AG08396 (cell line): ENCODE results near the gene GRXCR2.

ENCODE experiments used
- DNase-seq: peaks from one replicate; pipeline ENCODE4 v3.0.0; 2012; ENCODE audit warnings: low spot score, mixed read lengths

GRXCR2 gene

DNA sequence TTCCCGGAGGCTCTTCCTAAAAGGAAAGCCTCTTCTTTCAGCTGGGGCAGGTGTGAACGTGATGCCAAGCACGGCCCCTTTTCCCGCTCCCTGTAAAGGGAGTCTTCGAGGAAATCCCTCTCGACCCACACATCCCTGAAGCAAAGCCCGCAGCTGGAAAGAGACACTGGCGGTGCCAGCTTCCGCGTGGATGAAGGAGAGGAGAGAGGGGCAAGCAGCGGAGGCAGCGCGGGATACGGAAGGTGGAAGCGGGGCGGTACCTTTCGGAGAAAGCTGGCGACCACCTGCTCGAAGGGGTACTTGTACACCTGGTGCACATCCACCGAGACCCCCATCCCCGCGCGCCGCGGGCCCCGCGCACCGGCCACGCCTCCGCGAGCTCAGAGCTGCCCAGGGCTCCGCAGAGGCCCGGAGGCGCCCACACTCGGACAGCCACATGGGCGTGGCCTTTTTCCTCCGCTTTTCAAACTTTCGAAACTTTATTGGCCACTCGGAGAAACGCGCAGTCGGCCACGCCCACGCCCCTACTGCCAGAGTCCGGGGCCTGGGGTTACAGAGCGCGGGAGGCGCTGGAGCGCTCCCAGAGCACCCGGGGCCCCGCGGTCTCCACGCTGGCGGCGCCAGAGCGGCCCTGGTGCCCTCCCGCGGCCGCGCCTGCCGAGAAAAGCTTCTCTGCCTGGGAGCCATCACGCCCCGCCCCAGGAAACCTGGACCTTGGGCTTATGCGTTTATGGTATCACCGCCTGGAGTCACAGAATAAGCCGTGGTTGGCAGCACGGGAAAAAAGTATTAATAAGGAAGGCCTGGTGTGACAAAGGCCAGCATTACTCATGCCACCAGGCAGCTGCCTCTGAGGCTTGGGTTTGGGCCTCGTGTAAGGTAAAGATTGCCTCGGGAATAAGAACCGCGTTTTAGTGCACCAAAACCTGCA, 37.6 kb downstream of the GRXCR2 start, which contains the start of gene PRELID2:
Gene PRELID2, minus strand, starts transcription at position 426 of the 931 bp plus-strand sequence. Its CDS starts 91 bp downstream, at position 335.
- peak; percentile 90 for DNase-seq

DNA sequence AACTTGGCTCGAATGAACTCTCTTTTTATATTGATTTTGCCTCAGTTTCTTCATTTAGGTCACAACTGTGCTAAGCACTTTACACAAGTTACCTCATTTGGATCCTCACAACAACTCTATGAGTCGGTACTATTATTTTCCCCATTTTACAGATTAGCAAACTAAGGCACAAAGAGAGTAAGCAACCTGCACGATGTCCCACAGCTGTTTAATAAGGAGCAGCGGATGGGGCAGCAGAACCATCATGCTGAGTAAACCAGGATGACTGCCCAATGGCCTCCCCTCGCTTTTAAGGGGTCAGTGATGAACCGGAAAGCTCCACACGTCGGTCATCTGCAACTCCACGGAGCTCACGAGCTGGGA, 38.3 kb downstream of the GRXCR2 start:
- DNase-seq = peak; percentile 13

DNA sequence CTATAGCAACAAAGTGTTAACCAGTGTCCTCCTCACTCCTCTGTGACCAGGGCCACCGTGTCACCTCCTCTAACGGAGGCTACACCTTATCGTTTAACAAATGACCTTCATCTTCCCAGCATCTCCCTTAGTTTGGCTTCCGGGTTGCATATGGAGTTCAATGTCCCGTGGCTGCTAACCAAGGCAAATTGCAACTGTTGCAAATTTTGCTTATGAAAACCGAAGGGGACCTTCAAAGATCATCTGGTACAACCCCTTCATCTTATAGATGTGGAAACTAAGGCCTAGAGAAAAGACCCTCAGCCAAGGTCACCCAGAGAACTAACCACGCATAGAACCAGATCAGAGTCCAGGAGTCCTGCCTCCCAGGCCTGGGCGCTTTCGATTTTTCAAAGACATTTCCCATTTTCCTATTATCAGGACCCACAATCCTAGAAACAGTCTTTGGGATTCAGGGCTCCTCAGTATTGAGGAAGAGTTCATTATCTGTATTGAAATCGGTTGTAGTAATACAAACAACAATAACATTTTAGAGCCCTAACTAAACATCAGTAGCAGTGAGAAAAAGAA, 39.1 kb downstream of the GRXCR2 start:
- no peak for DNase-seq

DNA sequence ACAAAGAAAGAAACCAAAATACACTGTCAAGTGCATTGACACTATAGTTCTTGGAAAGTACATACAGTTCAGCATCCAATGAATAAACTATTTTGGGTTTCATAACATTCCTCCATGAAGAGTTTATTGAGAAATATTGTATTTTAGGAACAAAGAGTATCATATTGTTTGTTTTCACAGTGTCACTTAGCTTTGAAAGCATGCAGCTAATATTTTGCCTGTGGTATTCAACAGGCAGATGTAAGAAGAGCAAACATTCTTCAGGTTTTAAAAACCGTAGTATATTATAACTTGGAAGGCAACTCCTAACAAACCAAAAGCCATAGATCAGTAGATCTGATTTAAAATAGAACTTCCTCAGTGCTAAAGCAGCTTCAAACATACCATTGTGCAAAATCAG, 42.2 kb downstream of the GRXCR2 start:
- DNase-seq = no peak

DNA sequence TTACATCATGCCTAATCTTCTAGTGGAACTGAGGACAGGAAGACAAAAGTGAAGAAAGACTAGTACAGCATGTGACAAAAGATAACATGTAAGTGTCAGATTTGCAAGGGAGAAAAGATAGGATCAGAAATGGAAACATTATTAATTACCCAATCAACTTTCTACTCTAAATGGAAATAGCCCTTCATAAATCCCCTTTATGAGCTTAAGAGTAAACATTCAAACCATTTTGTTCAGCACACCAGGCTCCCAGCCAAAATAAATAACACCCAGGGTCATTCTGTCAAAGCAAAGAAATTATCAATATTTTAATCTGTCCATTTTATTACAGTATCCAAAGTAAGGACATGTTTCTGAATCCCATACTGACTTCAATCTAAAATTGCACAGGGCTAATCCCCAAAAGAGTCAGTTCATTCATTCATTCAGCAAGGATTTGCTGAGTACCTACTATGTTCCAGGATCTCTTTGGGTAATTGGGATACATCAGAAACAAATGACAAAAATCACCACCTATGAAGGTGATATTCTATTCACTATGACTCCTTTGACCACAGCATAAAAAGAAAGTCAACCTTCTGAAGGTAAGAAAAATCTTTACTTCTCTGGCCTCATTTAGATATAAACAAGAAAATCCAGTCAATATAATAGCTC, 43.0 kb downstream of the GRXCR2 start:
- no peak for DNase-seq

DNA sequence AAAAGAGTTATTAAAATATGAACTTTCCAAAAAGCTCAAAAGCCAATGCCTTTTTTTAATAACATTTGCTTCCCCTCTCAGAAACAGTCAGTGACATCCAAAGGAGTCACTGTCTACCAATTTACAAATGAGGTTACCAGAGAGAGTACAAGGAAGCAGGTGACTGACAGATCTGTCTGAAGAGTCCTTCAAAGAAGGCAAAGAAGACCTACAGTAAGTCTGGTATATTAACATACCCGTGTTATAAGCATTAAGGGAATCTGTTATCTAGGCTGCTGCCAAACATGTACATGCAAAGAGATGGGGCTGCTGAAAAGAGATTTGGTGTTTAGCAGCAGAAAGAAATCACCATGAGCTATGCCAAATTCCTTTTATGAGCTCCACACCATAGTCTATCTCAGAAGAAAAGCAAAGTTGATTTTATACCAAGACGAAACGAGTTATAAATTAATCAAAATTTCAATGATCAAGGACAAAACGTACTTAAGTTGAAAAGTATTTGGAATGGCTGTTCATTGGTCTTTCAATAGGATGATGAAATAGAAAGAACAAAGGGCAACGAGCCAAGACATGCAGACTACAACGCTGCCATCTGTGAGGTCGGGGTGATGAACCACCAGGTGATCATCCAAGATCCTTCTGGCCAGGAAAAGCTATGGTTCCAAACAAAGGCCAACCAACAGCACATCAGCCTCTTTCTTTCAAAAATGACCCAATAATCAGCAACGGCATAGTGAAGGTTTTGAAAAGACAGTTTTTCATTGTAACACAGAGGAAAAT, 45.7 kb downstream of the GRXCR2 start:
- no peak for DNase-seq

DNA sequence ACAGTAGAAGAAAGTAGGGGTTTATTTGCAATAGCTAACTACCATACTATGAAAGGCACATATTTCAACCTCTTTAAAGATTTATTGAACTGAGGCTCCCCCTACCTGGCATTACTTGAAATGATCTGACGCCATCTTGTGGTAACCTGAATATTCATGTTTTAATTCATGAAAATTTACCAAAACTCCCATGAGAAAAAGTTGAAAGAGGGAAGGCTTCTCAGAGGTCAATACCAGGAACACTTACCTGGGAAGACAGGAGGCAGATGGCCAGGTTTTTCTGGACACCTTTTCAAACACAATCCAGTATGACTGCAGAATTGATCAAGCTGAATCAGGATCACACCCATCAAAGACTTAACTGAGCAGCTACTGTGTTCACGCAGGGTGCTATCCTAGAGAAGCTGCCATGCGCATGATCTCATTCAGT, 47.0 kb downstream of the GRXCR2 start:
- DNase-seq = peak; percentile 32

DNA sequence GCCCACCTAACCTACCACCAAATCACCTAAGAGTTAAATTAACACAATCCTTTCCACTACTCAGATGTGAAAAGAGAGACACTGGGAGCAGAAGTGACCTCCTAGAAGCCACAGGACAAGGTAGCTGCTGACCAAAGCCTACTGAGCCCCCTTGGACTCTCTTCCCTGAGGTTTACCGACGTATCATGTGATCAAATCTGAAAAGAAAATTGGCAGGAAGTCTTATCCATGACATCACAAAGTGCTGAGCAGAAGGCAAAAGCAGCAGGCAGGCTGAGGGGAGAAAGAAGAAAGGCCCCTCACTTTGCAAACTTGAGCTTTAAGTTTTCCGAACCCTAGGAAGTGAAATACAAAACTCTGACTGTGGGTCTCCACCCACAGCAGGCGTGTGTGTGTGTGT, 48.8 kb downstream of the GRXCR2 start:
- DNase-seq = no peak

DNA sequence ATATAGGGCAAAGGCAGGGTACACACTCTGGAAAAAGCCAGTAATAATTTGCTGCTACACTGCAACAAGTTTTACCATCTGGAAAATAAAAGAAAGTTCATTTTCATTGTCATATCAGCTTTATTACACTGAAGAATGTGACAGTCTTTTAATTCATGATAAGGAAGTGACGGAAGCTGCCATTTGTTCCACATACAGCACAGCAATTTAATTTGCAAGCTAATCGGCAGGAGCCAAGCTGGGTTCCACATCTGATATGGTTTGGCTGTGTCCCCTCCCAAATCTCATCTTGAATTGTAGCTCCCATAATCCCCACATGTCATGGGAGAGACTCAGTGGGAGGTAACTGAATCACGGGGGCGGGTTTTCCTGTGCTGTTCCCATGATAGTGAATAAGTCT, 54.2 kb downstream of the GRXCR2 start:
- DNase-seq = no peak

DNA sequence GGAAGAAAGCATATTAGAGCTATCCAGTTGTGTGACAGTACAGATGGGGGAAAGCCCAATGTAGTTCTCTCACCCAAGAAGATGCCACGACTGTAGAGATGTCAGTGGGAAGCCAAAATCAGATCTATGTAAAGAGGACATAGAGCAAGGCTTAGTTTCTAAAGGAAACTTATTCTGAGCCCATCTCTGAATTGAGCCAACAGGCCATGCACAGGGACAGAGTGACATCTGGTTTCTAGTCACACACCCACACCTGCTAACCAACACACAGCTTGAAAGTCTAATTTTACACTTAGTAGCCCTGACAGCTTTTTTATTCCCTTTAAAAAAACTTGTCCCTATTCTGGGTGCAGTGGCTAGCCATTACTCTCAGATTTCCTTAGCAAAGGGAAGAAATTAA, 59.9 kb downstream of the GRXCR2 start:
- no peak for DNase-seq

DNA sequence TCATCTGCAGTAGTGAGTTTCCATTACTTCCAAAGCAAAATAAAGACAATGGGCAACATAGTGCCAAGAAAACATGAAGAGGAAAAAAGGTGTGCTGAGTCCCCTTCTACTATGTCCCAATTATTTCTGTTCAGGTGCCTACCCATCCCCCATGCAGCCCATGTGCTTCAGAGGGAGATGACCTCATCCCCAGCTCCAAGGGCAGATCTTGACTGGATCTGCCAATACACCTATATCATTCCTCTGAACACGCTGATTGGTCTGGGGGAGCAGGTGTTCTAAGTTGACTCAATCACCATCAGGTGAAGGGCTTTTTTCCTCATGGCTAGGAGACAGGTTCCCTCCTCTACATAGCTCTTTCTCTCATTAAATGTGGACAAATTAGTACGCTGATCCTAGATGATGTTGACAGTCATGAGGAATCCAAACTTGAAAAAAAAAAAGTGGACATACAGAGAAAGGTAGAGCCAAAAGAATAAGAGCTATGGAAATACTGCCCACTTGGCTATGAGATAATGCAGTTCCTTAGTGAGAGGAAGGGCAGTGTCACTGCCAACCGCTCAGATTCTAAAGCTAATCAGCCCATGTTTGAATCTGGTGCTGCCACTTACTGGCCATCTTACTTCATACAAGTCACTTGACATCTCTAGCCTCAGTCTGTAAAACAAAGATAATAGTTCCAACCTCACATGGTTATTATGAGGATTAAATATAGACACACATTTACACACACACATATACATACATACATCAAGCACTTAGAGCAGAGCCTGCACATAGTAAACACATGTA, 60.8 kb downstream of the GRXCR2 start:
- DNase-seq = peak; percentile 25
